Prostate gland (tissue), 2 donors: ENCODE results near the gene NRN1L. TPM values are rescaled to one million over a fixed set of nuclear protein-coding genes. Genes with fewer than 3 reads are reported as not detected.

Experiments used
- DNase-seq: peaks from one replicate; pipeline ENCODE4 v3.0.0-alpha.2; 2019; ENCODE audit warnings: low spot score
- H3K27ac ChIP-seq, 2 donors: fragments of 200-600 bp; sonication (generic); 2 replicates each; pipeline ENCODE4 v1.5.1; 2017 to 2019
- H3K27me3 ChIP-seq: fragments of 200-600 bp; sonication (generic); replicated peaks from 2 replicates; pipeline ENCODE4 v1.5.1; 2019; ENCODE audit not compliant: insufficient read depth
- H3K36me3 ChIP-seq, 2 donors: fragments of 200-600 bp; sonication (generic); 1 replicate in 1 of 2; 2 replicates in 1 of 2; pipeline versions ENCODE4 v1.5.1 to v1.8.1; 2017 to 2019
- H3K4me1 ChIP-seq: fragments of 200-600 bp; sonication (generic); replicated peaks from 2 replicates; pipeline ENCODE4 v1.5.1; 2019
- H3K4me3 ChIP-seq, 2 donors: fragments of 200-600 bp; sonication (generic); 2 replicates each; pipeline ENCODE4 v1.5.1; 2017 to 2019
- H3K9me3 ChIP-seq: fragments of 200-600 bp; sonication (generic); 2 replicates; pipeline ENCODE4 v1.5.1; 2017
- POLR2A ChIP-seq: fragments of 450-650 bp; IDR thresholded peaks from one replicate; pipeline ENCODE4 v1.6.1; 2016; ENCODE audit warnings: antibody characterized with exemption, mild to moderate bottlenecking
- POLR2AphosphoS5 ChIP-seq: sonication (generic); formaldehyde crosslinking; IDR thresholded peaks from one replicate; pipeline ENCODE4 v1.6.1; 2017; ENCODE audit warnings: antibody characterized with exemption
- WGBS: methylation state at CpG from one replicate; pipeline ENCODE4 v1.1.5; 2018; 5-methylcytosine and 5-hydroxymethylcytosine counted together
- intact Hi-C: fragments of 100-400 bp; cut with DNase I; formaldehyde crosslinking; loops from one replicate; pipeline ENCODE4 v1.14.2; 2022
- total RNA-seq, 2 donors: library from RNA; depleted of rRNA; stranded (reverse); fragments of >200 nt; gene quantifications; one replicate each; pipeline ENCODE4 v1.1.0, GENCODE V29; 2016
- TF ChIP-seq, protein P1 (sequence below), 4 experiments: fragments of 200-600 bp in 2 of 4; fragments of 450-650 bp in 2 of 4; sonication (generic) in 2 of 4; IDR thresholded peaks; 1 replicate in 3 of 4; 2 replicates in 1 of 4; pipeline ENCODE4 v1.5.1; 2016 to 2019; ENCODE audit warnings: antibody characterized with exemption in 4 of 4, mild to moderate bottlenecking in 2 of 4, moderate library complexity in 2 of 4

Gene NRN1L
- total RNA-seq, 2 donors from 2014 or later = 4.0 to 4.4 TPM

DNA sequence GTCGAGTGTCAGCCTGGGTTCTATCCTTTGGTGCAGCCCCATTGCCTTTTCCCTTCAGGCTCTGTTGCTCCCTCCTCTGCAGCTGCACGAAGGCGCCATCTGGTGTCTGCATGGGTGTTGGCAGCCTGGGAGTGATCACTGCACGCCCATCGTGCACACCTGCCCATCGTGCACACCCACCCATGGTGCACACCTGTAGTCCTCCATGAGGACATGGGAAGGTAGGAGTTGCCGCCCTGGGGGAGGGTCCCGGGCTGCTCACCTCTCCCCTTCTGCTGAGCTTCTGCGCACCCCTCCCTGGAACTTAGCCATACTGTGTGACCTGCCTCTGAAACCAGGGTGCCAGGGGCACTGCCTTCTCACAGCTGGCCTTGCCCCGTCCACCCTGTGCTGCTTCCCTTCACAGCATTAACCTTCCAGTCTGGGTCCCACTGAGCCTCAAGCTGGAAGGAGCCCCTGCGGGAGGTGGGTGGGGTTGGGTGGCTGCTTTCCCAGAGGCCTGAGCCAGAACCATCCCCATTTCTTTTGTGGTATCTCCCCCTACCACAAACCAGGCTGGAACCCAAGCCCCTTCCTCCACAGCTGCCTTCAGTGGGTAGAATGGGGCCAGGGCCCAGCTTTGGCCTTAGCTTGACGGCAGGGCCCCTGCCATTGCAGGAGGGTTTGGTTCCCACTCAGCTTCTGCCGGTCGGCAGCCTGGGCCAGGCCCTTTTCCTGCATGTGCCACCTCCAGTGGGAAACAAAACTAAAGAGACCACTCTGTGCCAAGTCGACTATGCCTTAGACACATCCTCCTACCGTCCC is 44.1 kb downstream of the NRN1L start:
- H3K36me3 ChIP-seq = no peaks in the 10 kb centered on the region
- WGBS = 46% methylated on average over 15 of the region's 16 CpGs
- H3K9me3 ChIP-seq = no peaks in the 10 kb centered on the region
- peaks cover 12% of the 10 kb centered on the region for H3K4me1 ChIP-seq
- H3K27me3 ChIP-seq = no peaks in the 10 kb centered on the region
- intact Hi-C loops = loop anchor here (1.0 to 5.0 kb wide), 2 partner anchors 45 to 256 kb away; no protein-coding TSS in a partner anchor
- TF ChIP-seq, protein P1, sequence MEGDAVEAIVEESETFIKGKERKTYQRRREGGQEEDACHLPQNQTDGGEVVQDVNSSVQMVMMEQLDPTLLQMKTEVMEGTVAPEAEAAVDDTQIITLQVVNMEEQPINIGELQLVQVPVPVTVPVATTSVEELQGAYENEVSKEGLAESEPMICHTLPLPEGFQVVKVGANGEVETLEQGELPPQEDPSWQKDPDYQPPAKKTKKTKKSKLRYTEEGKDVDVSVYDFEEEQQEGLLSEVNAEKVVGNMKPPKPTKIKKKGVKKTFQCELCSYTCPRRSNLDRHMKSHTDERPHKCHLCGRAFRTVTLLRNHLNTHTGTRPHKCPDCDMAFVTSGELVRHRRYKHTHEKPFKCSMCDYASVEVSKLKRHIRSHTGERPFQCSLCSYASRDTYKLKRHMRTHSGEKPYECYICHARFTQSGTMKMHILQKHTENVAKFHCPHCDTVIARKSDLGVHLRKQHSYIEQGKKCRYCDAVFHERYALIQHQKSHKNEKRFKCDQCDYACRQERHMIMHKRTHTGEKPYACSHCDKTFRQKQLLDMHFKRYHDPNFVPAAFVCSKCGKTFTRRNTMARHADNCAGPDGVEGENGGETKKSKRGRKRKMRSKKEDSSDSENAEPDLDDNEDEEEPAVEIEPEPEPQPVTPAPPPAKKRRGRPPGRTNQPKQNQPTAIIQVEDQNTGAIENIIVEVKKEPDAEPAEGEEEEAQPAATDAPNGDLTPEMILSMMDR (IDR thresholded peaks at IDR 0.05) = peak; percentile 60 to 94 (median 83)
- peak; percentile 40 for TF ChIP-seq POLR2AphosphoS5
- TF ChIP-seq POLR2A = no peak
- H3K4me3 ChIP-seq = no peak overlapping the region
- no peak overlapping the region for H3K27ac ChIP-seq
- peak; percentile 62 for DNase-seq

DNA sequence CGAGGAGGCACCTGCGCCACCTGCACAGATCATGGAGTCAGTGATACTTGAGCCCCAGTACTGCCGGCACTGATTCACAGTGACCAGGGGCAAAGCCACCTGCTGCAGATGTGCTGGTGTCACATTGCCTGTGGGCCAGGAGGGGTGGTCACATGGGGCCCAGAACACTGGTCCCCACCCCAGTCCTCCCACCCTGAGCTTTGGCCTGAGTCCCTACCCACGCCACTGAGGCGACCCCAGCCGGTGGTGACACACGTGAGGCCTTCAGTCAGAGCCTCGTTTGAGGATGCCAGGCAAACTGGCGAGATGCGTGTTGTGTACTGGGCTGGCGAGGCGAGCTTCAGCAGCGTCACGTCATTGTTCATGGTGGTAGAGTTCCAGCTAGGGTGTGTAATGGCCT is 45.5 kb downstream of the NRN1L start:
- TF ChIP-seq, protein P1 (IDR thresholded peaks at IDR 0.05) = no peak
- TF ChIP-seq POLR2AphosphoS5 (no peak), POLR2A (no peak)
- H3K36me3 ChIP-seq = no peaks in the 10 kb centered on the region
- no peak overlapping the region for H3K4me3 ChIP-seq
- H3K27ac ChIP-seq = no peak overlapping the region
- no peaks in the 10 kb centered on the region for H3K9me3 ChIP-seq
- DNase-seq = no peak
- H3K27me3 ChIP-seq = no peaks in the 10 kb centered on the region
- peaks cover 16% of the 10 kb centered on the region for H3K4me1 ChIP-seq
- 87% methylated on average over 14 of the region's 14 CpGs for WGBS
- intact Hi-C loops = loop anchor here (10.0 kb wide), 1 partner anchor 395 kb away; no protein-coding TSS in a partner anchor

DNA sequence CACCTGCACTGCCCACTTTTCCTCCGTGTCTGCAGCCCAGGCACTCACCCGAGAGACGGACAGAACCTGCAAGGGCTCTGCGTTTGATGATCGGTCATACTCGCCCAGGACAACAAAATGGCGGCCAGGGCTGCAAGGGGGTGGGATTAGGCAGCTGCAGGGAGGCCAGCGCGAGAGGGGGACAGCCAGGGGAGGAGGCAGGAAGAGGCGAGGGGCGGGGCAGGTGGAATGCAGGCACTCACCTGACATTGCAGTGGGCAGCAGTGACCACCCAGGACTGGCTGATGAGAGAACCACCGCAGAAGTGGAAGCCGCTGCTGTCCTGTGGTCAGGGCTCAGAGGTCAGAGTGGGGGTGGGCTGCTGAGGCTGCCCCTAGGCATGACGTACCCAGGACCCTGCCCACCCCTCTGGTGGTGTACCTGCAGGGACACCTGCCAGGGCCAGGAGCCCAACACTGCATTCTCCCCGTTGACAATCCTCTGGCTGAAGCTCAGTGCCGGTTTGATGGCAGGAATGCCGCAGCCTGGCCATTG is 46.1 kb downstream of the NRN1L start:
- H3K4me1 ChIP-seq = peaks cover 17% of the 10 kb centered on the region
- intact Hi-C loops = loop anchor here (10.0 kb wide), 1 partner anchor 396 kb away; no protein-coding TSS in a partner anchor
- no peak overlapping the region for H3K27ac ChIP-seq
- no peak for DNase-seq
- H3K9me3 ChIP-seq = no peaks in the 10 kb centered on the region
- no peaks in the 10 kb centered on the region for H3K36me3 ChIP-seq
- no peak overlapping the region for H3K4me3 ChIP-seq
- no peaks in the 10 kb centered on the region for H3K27me3 ChIP-seq
- WGBS = 88% methylated on average over 17 of the region's 17 CpGs
- TF ChIP-seq POLR2A (no peak), POLR2AphosphoS5 (no peak)
- TF ChIP-seq, protein P1 (IDR thresholded peaks at IDR 0.05) = no peak

DNA sequence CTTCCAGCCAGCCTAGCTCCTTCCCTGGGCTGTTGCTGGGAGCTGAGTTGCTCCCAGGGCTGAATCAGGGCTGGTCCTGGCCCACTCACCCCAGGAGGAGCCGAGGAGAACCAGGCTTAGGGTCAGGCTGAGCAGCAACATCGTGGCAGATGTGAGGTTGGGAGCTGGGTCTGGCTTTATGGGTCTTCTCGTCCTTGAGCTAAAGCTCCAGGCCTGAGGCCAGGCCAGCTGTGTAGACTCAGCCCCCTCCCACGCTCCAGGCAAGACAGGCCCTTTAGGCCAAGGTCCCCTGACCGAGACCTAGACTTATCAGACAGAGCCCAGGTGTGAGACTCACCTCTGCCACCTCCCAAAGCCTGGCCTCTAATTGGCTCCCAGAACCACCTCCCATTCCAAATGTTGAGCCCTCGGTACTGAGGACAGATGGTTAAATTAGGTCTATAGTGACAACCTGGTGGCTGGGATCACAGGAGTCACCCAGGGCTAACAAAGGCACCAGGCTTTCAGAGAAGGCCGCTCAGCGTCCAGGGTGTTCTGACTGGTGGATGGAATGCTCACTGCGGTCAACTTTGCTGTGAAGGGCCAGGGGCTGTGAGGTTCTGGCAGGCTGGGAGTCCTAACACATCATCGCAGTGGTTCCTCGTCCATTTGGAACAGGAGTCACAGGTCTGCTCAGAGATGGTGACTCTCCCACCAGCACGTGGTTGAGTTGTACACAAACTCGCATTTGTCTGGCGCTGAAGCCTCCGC is 47.2 kb downstream of the NRN1L start, which contains the start of gene CTRL:
Gene CTRL (minus strand): TSS at position 151 of the 750 bp plus-strand sequence. CDS start 10 bp downstream, at position 141.
- Histone ChIP-seq H3K4me1 (peaks cover 8% of the 10 kb centered on the region), H3K27ac (no peak within 1 kb of the TSS), H3K4me3 (no peak within 1 kb of the TSS), H3K9me3 (no peaks in the 10 kb centered on the region), H3K27me3 (no peaks in the 10 kb centered on the region), H3K36me3 (no peaks in the 10 kb centered on the region)
- TF ChIP-seq POLR2AphosphoS5 = no peak
- TF ChIP-seq POLR2A = no peak
- TF ChIP-seq, protein P1 (IDR thresholded peaks at IDR 0.05) = no peak
- WGBS = 87% methylated on average over 15 of the region's 15 CpGs
- intact Hi-C loops = loop anchor here (10.0 kb wide), 1 partner anchor 397 kb away; no protein-coding TSS in a partner anchor
- DNase-seq = no peak
